DOHH2 (cell line): ENCODE results near the gene FBN3.
"Not testable (repeated sequence)": the region's sequence is repeated elsewhere in the genome, so short reads cannot be mapped to it uniquely, and the experiment has no call there.

ENCODE experiments used
- H3F3A ChIP-seq: fragments of 200-600 bp; sonication (generic), shearing (Covaris generic); 2 replicates; pipeline ENCODE4 v1.6.0; 2016; ENCODE audit warnings: antibody characterized with exemption, mild to moderate bottlenecking; ENCODE audit not compliant: control insufficient read depth, insufficient read depth
- H3K27ac ChIP-seq: fragments of 200-600 bp; sonication (generic); 2 replicates; pipeline ENCODE4 v1.5.1; 2014; ENCODE audit warnings: low read depth, mild to moderate bottlenecking, low read length, moderate library complexity
- H3K27me3 ChIP-seq: fragments of 200-600 bp; sonication (generic); 2 replicates; pipeline ENCODE4 v1.6.1; 2014; ENCODE audit warnings: mild to moderate bottlenecking, low read length, mixed read lengths; ENCODE audit not compliant: control insufficient read depth
- H3K36me3 ChIP-seq: fragments of 200-600 bp; sonication (generic); 2 replicates; pipeline ENCODE4 v1.6.1; 2014; ENCODE audit warnings: mild to moderate bottlenecking, low read length, moderate library complexity, mixed read lengths; ENCODE audit not compliant: control insufficient read depth
- H3K4me1 ChIP-seq: fragments of 200-600 bp; sonication (generic); 2 replicates; pipeline ENCODE4 v1.6.1; 2014; ENCODE audit warnings: mild to moderate bottlenecking, low read length, mixed read lengths; ENCODE audit not compliant: control insufficient read depth
- H3K4me2 ChIP-seq: fragments of 200-600 bp; sonication (generic); 2 replicates; pipeline ENCODE4 v1.6.0; 2014; ENCODE audit warnings: mild to moderate bottlenecking, low read length, moderate library complexity
- H3K4me3 ChIP-seq: fragments of 200-600 bp; sonication (generic); 2 replicates; pipeline ENCODE4 v1.5.1; 2014; ENCODE audit warnings: mild to moderate bottlenecking, low read length, mixed read lengths
- H3K79me2 ChIP-seq: fragments of 200-600 bp; sonication (generic); 2 replicates; pipeline ENCODE4 v1.6.1; 2014; ENCODE audit warnings: mild to moderate bottlenecking, low read length, mixed read lengths; ENCODE audit not compliant: control insufficient read depth
- H3K9me2 ChIP-seq: fragments of 200-600 bp; sonication (generic); replicated peaks from 2 replicates; pipeline ENCODE4 v1.6.1; 2014; ENCODE audit warnings: mild to moderate bottlenecking, low read length, mixed read lengths; ENCODE audit not compliant: control insufficient read depth
- H3K9me3 ChIP-seq: fragments of 200-600 bp; sonication (generic); 2 replicates; pipeline ENCODE4 v1.6.1; 2014; ENCODE audit warnings: antibody characterized with exemption, low read length, mixed read lengths; ENCODE audit not compliant: control insufficient read depth, insufficient read depth
- H4K20me1 ChIP-seq: fragments of 200-600 bp; sonication (generic); 2 replicates; pipeline ENCODE4 v1.6.0; 2014; ENCODE audit warnings: low read depth, mild to moderate bottlenecking, antibody characterized with exemption, low read length, moderate library complexity; ENCODE audit not compliant: control insufficient read depth, insufficient read depth
- CTCF ChIP-seq: fragments of 200-600 bp; sonication (generic); IDR thresholded peaks from one replicate; pipeline ENCODE4 v1.5.1; 2014; ENCODE audit warnings: antibody characterized with exemption, mild to moderate bottlenecking, low read depth, low read length; ENCODE audit not compliant: poor library complexity, severe bottlenecking
- EZH2phosphoT487 ChIP-seq: fragments of 200-600 bp; sonication (generic); IDR thresholded peaks from 2 replicates; pipeline ENCODE4 v1.6.1; 2017; ENCODE audit warnings: borderline replicate concordance, mild to moderate bottlenecking, antibody characterized with exemption, low read length, moderate library complexity, mixed read lengths

Gene FBN3

GRCh38 chr19:8107301-8107903 is 42.0 kb downstream of the FBN3 start:
- no peaks in the 10 kb centered on the region for H3K36me3 ChIP-seq

GRCh38 chr19:8105471-8105870 is 43.9 kb downstream of the FBN3 start:
- H3K79me2 ChIP-seq = no peaks in the 10 kb centered on the region
- H3K9me2 ChIP-seq = no peaks in the 10 kb centered on the region
- TF ChIP-seq CTCF = no peak
- no peak for TF ChIP-seq EZH2phosphoT487
- no peak overlapping the region for H3K4me3 ChIP-seq
- no peaks in the 10 kb centered on the region for H3F3A ChIP-seq
- no peaks in the 10 kb centered on the region for H4K20me1 ChIP-seq
- H3K4me1 ChIP-seq = no peaks in the 10 kb centered on the region
- no peaks in the 10 kb centered on the region for H3K27me3 ChIP-seq
- H3K36me3 ChIP-seq = no peaks in the 10 kb centered on the region
- H3K4me2 ChIP-seq = no peak overlapping the region
- no peak overlapping the region for H3K27ac ChIP-seq
- H3K9me3 ChIP-seq = no peaks in the 10 kb centered on the region

More at GRCh38 chr19:8107301-8107903, 42.0 kb downstream of the FBN3 start:
- TF ChIP-seq CTCF = no peak
- TF ChIP-seq EZH2phosphoT487 = no peak
- H3F3A ChIP-seq = no peaks in the 10 kb centered on the region
- H3K9me2 ChIP-seq = no peaks in the 10 kb centered on the region
- no peaks in the 10 kb centered on the region for H4K20me1 ChIP-seq
- H3K4me3 ChIP-seq = no peak overlapping the region
- H3K4me2 ChIP-seq = no peak overlapping the region
- H3K4me1 ChIP-seq = no peaks in the 10 kb centered on the region
- no peaks in the 10 kb centered on the region for H3K9me3 ChIP-seq
- no peak overlapping the region for H3K27ac ChIP-seq
- no peaks in the 10 kb centered on the region for H3K79me2 ChIP-seq
- no peaks in the 10 kb centered on the region for H3K27me3 ChIP-seq

- H3K79me2 ChIP-seq, H3K4me3 ChIP-seq, H4K20me1 ChIP-seq, H3K9me2 ChIP-seq, H3K27ac ChIP-seq, H3K27me3 ChIP-seq, H3K36me3 ChIP-seq, H3K4me1 ChIP-seq, H3K4me2 ChIP-seq, H3F3A ChIP-seq, H3K9me3 ChIP-seq: not testable (repeated sequence)
These were observed 47.5 kb downstream of the FBN3 start for GRCh38 chr19:8101910-8102309.

GRCh38 chr19:8101311-8101710 is 48.1 kb downstream of the FBN3 start:
- Histone ChIP-seq H3K36me3 (no peaks in the 10 kb centered on the region), H3F3A (no peaks in the 10 kb centered on the region), H4K20me1 (no peaks in the 10 kb centered on the region), H3K27me3 (no peaks in the 10 kb centered on the region), H3K9me3 (peaks cover 11% of the 10 kb centered on the region; the same call in 1 of the 2 replicates), H3K4me2 (no peak overlapping the region), H3K4me3 (no peak overlapping the region), H3K4me1 (no peaks in the 10 kb centered on the region), H3K27ac (no peak overlapping the region), H3K9me2 (no peaks in the 10 kb centered on the region), H3K79me2 (no peaks in the 10 kb centered on the region)
- TF ChIP-seq CTCF = no peak
- no peak for TF ChIP-seq EZH2phosphoT487
